HG03354 (cell line): Measurements from ENCODE around the gene VSNL1.

Source experiments
- ATAC-seq: cut with Tn5 transposase; IDR thresholded peaks from one replicate; pipeline ENCODE4 v1.9.1; 2021; ENCODE audit warnings: mild to moderate bottlenecking; ENCODE audit not compliant: unreplicated experiment, poor library complexity, severe bottlenecking

The VSNL1 gene

DNA sequence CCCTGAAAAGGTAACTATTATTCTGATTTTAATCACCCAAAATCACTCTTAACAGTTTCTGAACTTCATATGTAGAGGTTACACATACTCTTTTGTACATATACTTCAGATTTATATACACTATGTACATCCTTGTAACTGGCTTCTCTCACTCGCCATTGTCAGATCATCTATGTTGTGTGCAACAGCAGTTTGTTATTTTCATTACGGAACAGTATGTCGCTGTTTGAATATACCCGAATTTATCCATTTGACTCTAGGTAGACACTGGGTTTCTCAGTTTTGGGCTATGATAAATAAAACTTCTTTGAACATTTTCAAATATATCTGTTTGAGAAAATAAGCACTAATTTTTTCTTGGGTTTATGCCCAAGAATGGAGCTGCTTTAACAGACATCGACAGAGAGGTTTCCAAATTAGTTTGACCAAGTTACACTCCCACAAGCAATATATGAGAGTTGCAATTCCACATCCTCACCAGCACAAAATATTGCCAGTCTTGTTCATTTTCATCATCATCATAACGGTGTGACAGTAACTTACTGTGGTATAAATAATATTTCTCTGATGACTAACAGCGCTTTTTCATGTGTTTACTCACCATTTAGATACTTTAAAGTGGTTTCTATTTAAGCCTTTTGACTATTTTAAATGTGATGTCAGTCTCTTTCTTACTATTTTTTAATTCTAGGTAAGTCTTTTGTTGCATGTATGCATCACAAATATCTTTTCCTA, 132.3 kb downstream of the VSNL1 start:
- peak; percentile 40 for ATAC-seq

DNA sequence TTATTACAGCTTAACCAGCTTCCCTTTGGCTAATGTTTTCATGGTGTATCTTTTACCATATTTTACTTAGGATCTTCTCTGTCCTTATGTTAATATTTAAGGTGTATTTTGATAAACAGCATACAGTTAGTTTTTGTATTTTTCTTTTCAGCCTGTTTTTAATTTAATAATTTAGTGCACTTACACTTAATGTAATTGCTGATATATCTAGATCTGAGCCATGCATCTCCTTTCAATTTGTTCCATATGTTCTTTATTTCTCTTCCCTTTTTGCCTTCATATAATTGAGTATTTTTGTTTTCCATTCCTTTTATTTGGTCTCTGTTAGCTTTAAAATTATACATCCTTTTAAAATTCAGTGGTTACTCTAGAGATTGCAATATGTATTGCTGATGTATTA, 134.3 kb downstream of the VSNL1 start:
- no peak for ATAC-seq

DNA sequence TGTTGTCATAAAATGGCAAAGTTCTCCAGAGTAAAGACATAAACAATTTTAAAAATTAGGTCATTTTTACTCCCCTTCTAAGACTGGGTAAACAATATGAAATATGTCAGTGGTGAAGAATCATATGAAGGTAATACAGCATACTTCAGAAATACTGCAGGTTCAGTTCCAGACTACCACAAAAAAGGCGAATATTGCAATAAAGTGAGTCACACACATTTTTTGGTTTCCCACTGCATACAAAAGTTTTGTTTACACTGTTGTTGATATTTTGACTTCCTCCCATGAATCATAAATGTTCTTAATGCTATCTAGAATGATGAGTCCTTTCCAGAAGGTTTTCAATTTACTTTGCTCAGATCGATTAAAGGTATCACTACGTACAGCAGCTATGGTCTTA, 139.6 kb downstream of the VSNL1 start:
- ATAC-seq = no peak

DNA sequence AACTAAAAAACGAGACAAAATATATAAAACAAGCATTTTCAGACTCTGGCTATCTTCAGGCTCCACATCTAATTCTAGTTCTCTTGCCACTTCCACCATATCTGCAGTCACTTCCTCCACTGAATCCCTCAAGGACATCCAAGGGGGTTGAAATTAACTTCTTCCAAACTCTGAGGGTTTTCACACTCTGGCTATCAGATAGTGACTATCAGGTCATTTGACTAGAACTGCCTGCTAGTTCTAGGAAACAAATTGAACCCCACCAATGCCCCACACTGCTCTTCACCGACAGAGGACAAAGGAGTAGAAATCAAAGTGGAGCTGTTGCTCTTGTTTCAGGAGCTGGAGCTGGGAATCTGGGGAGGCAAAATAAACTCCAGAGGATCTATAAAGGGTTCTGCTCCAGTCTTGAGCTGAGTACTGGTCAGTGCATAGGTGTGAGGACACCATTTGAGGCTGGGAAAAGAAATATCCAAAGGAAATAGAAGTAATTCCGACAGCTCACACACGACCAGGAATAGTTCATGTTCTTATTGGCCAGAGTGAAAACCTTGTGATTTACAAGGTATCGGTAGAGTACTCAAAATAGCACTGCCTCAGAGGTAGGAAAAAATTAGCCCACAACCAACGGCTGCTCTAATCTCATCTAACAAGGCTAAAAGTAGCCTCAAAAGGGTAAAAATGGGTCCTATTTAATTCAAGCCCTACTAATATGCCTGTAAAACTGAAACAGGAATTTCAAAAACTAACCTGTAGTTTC, 141.8 kb downstream of the VSNL1 start:
- no peak for ATAC-seq

DNA sequence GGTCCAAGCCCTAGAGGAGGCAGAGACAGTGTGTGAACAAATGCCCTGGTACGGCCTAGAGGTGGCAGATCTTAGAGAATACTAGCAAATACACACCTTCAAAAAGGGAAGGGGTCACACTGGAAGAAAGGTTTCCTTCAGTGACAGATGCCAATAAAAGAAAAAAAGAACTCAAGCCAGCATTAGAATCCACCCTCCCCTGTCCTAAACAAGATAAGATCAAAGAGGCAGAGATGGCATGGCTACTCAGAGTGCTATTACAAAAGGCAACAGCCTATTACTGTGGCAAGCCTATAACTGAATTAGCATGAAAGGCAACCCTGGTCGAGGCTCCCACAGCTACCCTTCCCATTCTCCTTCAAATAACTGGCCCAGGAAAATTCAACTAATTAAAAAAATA, 143.5 kb downstream of the VSNL1 start:
- no peak for ATAC-seq

DNA sequence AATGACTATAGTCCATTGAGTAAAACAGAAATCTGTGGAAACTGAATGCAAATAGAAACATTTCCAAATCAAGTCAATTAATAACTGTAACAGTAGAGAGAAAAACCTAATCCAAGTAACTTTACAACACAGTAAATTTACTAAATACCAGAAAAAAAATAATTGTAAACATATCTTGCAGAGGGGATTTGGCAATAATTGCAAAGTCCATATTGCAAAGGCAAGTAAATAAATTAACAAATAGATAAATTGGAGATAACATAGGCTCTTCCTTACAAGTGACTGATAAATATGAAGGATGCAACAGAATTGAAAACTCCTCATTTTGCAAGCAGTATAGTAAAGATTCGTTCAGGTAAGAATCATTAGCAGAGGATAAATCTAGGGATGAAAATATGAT, 148.1 kb downstream of the VSNL1 start:
- no peak for ATAC-seq

DNA sequence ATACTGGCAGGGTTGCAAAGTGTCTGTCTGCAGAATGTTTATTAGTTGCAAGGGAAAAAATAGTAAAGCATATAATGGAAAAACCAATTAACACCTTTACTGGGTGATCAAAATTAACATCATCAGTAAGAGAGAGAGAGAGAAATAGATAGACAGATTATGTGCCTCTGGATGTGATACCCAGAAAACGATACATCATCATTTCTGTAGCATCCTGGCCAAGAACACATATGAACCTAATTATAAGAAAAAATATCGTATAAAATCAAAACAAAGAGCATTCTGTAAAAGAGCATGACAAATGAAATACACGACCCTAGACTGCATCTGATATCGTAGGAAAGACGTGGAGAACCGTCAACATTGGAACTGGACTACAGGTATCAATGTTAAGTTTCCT, 148.5 kb downstream of the VSNL1 start:
- ATAC-seq = no peak

DNA sequence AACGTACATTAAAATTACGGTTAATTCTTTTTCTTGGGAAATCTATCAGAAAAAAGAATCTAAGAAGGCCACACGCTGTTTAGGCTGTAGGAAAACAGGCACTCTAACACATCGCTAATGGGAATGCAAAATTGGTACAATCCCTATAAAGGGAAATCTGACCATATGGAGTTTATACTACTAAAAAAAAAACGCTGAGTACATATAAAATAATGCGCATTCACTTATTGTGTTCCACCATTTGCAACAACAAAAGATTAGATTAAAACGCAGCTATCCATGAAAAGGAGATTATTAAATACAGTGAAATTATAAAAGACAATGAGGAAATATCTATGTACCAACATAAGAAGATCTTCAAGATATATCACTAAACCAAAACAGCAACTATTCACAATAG, 150.3 kb downstream of the VSNL1 start:
- no peak for ATAC-seq
